Measurements from ENCODE around the gene MINPP1.
"Not testable (repeated sequence)": the region's sequence is repeated elsewhere in the genome, so short reads cannot be mapped to it uniquely, and the experiment has no call there.

DNA sequence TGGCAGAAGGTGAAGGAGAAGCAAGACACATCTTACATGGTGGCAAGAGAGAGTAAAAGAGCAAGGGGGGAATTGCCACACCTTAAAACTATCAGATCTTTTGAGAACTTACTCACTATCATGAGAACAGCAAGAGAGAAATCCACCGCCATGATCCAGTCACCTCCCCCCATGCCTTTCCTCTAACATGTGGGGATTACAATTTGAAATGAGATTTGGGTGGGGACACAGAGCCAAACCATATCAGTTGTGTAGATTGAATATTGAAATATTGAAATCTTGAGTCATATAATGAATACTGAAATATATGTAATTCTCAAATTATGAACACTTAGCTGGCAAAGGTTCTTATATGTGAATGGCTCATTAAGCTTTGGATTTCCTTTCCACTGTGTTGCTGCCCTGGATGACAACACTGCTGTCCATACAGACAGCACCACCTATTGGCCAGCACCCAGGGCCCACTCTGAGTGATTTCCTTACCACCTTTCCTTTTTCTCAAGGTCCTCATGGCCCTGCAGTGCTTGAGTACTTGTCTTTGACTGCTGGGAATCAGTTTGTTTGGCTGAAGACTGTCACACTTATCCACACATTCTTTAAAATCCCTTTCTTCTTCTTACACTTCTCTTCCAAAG, 48.0 kb upstream of the MINPP1 start:
- TF ChIP-seq, protein P1, sequence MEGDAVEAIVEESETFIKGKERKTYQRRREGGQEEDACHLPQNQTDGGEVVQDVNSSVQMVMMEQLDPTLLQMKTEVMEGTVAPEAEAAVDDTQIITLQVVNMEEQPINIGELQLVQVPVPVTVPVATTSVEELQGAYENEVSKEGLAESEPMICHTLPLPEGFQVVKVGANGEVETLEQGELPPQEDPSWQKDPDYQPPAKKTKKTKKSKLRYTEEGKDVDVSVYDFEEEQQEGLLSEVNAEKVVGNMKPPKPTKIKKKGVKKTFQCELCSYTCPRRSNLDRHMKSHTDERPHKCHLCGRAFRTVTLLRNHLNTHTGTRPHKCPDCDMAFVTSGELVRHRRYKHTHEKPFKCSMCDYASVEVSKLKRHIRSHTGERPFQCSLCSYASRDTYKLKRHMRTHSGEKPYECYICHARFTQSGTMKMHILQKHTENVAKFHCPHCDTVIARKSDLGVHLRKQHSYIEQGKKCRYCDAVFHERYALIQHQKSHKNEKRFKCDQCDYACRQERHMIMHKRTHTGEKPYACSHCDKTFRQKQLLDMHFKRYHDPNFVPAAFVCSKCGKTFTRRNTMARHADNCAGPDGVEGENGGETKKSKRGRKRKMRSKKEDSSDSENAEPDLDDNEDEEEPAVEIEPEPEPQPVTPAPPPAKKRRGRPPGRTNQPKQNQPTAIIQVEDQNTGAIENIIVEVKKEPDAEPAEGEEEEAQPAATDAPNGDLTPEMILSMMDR (IDR thresholded peaks at IDR 0.05): not testable (repeated sequence)
- not testable (repeated sequence) for TF ChIP-seq POLR2A (IDR thresholded peaks at IDR 0.05)

All from heart left ventricle (tissue), 13 donors.